NOMO-1 treated with DMSO at 0.1 percent for 48 hours (cell line): Measurements from ENCODE around the gene ELAVL2.
"Not testable (repeated sequence)": the region's sequence is repeated elsewhere in the genome, so short reads cannot be mapped to it uniquely, and the experiment has no call there.

Source experiments
- DNase-seq: peaks from one replicate; lab custom pipeline; 2025; ENCODE audit not compliant: unreplicated experiment; lab: John Stamatoyannopoulos, UW

ELAVL2 gene

DNA sequence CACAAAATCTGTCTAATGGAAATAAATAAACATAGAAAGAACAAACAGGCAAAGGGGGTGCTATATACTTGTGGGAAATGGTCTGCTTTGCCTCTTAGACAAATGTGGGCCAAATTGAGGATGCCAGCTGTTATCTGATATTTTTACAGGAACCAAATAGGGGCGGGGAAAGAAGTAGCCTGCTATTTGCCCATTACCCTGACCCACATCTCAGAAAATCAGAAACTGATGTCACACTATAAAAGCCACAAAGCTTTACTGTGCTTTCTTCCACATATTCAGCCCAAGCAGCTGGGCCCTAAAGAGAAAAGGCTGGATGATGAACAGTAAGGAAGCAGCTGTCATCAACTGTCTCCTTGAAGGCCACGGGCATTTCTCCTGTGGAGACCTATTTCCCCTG, 97.3 kb downstream of the ELAVL2 start:
- DNase-seq = no peak

DNA sequence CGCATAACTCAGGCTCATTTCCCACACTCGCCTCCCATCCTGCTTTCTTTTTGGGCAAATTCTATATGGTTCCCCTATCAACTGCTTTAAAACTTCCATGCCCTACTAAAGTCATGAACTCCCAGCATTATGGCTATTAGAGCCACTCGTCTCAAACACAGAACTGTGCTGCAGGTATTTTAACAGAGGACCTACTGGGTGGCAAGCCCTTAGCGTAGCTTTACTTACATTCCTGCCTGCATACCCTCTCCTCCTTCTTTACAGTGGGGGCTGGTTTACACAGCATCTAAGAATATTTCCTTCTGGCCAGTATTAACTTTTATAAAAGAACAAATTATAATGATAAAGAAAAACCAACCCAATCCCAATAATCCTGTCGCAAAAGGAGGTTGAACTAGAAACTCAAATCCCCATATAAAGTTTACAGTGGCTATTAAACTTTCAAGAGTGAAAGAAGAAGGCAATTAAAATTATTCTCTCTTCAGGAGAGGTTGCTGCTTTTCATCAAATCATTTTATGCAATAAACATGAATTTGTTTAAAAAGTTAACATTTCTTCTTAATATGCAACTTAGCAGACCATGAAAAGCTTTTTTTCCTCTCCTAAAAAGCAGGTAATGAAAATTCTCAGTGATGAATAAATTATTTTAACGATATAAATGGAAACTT, 100.6 kb downstream of the ELAVL2 start:
- no peak for DNase-seq

DNA sequence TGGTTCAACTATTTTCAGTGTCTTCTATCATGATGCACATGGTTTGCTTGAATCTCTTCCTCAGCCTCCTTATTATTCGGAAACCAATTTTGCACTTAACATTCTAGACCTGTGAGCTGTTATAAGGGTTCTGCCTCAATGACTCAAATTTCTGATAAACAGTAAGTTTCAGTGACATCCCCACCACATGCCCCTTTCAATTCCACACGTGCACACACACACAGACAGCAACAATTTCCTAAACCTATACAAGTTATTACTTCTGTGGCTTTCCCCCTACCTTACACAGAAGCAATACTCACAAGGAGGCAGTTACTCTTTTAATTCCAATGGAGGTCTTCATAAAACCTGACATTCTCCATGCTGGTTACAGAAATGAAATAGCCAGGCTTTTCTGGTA, 102.4 kb downstream of the ELAVL2 start:
- no peak for DNase-seq

DNA sequence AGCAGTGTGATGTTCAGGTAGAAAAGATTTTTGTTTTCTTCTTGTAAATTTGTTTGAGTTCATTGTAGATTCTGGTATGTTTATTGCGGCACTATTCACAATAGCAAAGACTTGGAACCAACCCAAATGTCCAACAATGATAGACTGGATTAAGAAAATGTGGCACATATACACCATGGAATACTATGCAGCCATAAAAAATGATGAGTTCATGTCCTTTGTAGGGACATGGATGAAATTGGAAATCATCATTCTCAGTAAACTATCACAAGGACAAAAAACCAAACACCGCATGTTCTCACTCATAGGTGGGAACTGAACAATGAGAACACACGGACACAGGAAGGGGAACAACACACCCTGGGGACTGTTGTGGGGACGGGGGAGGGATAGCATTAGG, 103.0 kb downstream of the ELAVL2 start:
- DNase-seq = not testable (repeated sequence)

DNA sequence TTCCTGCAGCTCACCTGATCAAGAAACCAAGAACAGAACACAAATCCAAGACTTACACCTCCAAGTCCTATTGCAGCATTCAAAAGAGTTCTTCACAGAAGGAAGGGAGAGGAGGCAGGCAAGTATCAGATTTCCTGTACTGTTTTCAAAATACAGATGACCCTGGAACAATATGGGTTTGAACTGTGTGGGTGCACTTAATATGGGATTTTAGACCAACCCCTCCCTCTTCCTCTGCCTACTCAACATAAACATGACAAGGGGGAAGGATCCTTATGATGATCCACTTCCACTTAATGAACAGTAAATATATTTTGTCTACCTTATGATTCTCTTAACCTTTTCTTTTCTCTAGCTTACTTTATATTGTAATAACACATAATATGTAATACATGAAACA, 104.6 kb downstream of the ELAVL2 start:
- DNase-seq = no peak

DNA sequence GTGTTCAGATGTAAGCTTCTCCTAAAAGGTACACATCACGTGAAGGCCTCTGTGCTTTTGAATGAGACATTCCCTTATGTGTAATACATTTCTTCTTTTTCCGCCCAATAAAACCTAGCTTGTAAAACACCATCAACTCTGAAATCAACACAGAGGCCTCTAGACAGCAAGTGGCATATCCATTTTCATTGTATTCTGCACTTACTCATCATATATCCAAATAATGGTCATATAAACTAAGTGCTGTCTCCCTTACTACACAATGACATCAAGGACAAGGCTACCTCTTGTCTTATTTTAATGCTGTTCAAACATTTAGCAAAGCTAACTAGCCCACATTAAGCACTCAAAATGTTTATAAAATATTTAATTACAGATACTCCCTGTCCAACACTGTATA, 108.5 kb downstream of the ELAVL2 start:
- no peak for DNase-seq

DNA sequence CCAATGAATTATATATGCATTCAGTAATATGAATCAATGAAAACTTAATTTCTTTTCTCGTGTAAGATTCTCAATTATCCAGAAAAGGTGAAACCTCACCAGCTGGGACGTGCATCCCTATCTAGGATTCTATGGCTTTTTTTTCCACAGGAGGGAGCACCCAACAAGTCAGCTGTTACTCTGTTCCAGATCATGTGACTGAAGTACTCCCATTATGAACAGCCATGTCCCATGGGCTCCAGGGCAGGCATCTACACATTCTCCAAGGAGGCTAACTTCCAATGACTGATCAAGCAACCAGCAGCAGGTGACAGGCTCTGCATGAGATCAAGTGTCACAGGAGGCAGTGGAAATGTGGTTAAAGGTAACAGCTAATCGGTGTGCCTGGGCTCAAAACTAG, 118.8 kb downstream of the ELAVL2 start:
- DNase-seq = no peak

GRCh38 chr9:23702311-23702922, 123.6 kb downstream of the ELAVL2 start:
- no peak for DNase-seq

DNA sequence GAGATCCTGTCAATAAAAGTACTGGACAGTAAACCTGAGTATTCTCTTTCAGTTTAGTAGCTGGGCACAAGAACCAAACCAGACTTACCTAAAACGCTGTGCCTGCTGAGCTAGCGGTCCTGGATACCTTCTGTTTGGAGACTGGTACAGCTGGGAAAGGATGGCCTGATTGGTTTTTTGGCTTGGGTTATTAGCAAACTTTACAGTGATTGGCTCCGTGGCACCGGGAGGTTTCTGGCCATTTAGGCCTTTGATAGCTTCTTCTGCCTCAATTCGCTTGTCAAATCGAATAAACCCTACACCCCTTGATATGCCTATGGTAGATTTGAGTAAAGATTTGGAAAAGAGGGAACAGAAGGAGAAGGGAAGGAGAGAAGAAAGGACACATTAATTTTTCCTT, 124.7 kb downstream of the ELAVL2 start:
- DNase-seq = no peak

DNA sequence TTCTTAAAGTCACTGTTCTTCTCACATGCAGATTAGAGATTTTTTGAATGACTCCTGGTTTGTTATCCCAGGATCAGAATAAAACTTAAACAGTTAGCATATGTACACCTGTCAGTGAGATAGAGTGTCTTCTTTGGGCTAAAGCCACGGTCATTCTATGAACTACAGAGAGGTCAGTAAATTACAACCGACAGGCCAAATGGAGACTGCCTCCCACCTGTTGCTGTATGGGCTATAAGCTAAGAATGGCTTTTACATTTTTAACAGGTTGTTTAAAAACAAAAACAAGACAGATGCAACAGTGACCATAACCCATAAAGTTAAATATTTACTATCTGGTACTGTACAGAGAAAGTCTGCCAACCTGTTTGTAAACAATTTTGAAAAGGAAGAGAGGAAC, 125.7 kb downstream of the ELAVL2 start:
- DNase-seq = no peak

DNA sequence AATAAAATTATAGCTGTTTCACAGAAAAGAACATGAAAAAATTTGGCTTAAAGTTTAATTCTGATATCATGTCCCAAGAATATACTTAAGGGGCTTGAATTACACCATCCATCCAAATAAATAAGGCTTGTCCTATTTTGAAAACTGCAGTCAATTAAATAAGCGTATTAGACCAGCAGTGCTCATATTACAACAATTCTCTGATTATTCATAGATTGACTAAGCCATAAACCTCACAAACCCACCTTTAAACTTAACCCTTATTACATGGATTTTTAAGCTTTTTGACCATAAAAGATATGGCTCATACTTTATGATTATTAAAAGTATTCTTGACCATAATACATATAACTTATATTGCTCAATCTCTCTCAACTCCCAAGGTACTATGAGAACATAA, 127.9 kb downstream of the ELAVL2 start:
- DNase-seq = no peak

DNA sequence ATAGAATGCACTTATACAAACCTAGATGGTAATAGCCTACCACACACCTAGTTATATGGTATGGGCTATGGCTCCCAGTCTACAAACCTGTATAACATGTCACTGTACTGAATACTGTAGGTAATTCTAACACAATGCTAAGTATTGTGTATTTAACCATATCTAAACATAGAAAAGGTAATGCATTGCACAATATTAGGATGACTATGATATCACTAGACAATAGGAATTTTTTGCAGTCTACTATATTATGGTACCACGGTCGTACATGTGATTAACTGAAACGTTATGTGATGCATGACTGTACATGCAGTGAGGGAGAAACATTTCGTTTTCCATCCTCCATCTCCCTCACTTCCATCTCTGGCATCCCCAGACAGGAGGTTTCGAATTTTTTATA, 130.5 kb downstream of the ELAVL2 start:
- DNase-seq = no peak

DNA sequence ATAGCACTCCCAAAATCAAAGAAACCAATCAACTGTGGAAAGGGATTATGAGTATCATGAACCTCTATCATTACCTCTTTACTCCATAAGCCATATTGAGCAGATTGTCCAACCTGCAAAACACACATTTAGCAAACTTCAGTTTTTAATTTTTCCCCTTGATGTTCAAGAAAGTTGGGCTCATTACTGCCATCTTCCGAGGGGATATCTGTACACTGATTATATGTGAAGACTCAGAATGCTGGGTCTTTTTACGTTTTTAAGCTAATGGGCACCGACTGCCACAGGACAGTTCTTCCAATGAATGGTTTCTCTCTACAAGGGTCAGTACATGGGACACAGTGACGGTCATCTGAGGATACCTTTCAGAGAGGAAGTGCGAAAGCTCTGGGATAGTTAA, 132.7 kb downstream of the ELAVL2 start:
- DNase-seq = no peak

GRCh38 chr9:23686896-23687295, 139.1 kb downstream of the ELAVL2 start:
- no peak for DNase-seq

GRCh38 chr9:23686257-23686656, 139.8 kb downstream of the ELAVL2 start:
- no peak for DNase-seq

- no peak for DNase-seq
Measured at GRCh38 chr9:23683611-23684061, 142.4 kb downstream of the ELAVL2 start.

- DNase-seq = no peak
Measured at GRCh38 chr9:23682891-23683431, 143.1 kb downstream of the ELAVL2 start.

- DNase-seq = no peak
Measured at GRCh38 chr9:23682352-23682751, 143.7 kb downstream of the ELAVL2 start.

- DNase-seq = no peak
Measured at GRCh38 chr9:23677446-23677845, 148.6 kb downstream of the ELAVL2 start.

DNA sequence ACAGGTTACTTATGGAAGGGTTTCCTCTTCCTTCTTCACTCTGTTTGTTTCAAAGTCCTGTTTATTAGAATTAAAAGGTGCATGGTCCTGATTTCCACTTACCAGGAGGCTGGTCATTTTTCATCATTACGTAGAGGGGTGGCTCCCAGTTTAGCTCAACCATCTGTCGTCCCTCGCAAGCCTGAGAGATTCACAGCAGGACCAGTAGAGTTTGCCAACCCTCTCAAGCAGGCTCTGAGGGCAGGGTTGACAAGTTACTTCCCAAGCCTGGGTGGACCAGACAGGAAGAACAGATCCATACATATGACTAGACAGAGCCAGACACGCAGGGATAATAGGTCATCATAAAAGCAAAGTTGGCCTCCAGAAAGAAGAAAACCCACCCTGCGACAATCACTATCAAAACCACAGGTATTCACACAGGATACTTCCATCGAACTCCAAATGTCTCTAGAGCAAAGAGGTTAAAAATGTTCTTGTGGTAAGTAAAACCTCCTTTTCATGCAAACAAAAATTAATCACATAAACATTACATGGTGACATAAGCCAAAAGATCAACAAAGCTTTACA, 151.9 kb downstream of the ELAVL2 start:
- no peak for DNase-seq

DNA sequence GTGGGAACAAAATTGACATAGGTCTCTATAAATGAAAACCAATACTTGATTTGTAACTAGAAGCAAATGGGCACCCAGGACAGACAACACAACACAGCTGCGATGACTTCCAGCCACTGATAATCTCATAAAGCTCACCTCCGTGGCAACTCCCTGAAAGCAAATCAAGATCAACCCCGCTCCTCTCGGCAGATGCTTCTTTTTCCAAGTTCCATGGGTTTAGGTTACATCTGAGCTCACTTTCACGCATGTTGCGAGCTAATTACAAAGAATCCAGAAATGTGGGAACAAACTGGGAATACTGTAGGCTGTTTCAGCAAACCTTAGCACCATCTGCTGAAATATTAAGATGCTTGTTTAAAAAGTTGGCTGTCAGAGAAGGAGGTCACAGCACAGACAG, 153.9 kb downstream of the ELAVL2 start:
- no peak for DNase-seq

- no peak for DNase-seq
Measured at GRCh38 chr9:23669776-23670175, 156.3 kb downstream of the ELAVL2 start.
